Neural crest cell (in vitro differentiated cells): ENCODE data around the gene CD274. TPM values are rescaled to one million over a fixed set of nuclear protein-coding genes. Genes with fewer than 3 reads are reported as not detected.
"Not testable (repeated sequence)": the region's sequence is repeated elsewhere in the genome, so short reads cannot be mapped to it uniquely, and the experiment has no call there.

Experiments
- DNase-seq: peaks from one replicate; pipeline ENCODE4 v3.0.0; 2021; ENCODE audit warnings: low read depth, mixed read lengths, low spot score
- H3K27ac Mint-ChIP-seq: one replicate; pipeline ENCODE4 v1.8.0; 2021; ENCODE audit warnings: mild to moderate bottlenecking, mixed read lengths; ENCODE audit not compliant: unreplicated experiment
- H3K27me3 Mint-ChIP-seq: 2 replicates; pipeline ENCODE4 v1.8.0; 2021; ENCODE audit warnings: low read depth, mild to moderate bottlenecking, mixed read lengths
- H3K36me3 Mint-ChIP-seq: 2 replicates; pipeline ENCODE4 v1.8.0; 2021; ENCODE audit warnings: low read depth, mild to moderate bottlenecking, mixed read lengths
- H3K4me1 Mint-ChIP-seq: 2 replicates; pipeline ENCODE4 v1.8.0; 2021; ENCODE audit warnings: mixed read lengths
- H3K4me3 Mint-ChIP-seq: one replicate; pipeline ENCODE4 v1.8.0; 2021; ENCODE audit warnings: mild to moderate bottlenecking, mixed read lengths
- H3K9me3 Mint-ChIP-seq: 2 replicates; pipeline ENCODE4 v1.8.0; 2021; ENCODE audit warnings: mixed read lengths
- total RNA-seq: library from RNA; stranded (reverse); gene quantifications from 2 replicates; pipeline ENCODE4 v1.2.1, GENCODE V29; 2021
- TF ChIP-seq, protein P1 (sequence below): fragments of 200-600 bp; sonication (generic); conservative IDR thresholded peaks from 2 replicates; pipeline ENCODE4 v1.5.0; 2021; ENCODE audit warnings: antibody characterized with exemption, mild to moderate bottlenecking

Gene CD274
- total RNA-seq, 1 donor from 2014 or later: not detected

DNA sequence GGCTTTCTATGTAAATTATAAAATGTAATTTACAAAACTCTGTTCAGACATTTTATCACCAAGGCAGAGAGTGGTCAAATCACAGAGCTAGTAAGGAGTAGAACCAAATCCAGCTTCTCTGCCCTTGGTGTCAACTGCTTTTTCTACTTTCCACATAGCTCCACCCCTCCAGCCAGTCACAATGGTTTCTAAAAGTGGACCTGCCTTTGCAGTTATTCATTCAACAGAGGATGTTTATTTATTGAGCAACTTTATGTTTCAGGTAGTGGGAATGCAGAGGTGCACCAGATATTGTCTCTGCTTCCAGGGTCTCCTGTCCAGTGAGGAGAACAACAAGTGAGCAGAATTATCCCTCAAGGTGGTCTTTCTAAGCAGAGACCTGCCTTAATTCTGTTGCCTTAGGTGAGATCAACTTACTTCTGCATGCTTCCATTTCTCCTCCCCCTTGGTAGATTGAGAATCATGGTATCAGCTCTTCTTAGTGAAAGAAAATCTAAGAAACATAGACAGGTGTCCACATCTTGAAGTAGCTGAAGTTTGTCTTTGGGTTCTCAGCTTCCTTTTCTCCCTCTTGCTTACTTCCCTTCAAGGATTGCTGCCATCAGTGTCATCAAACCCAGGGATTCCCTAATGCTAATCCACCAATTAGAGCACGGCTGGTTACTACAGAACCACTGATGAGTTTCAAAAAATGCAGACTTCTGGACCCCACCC is 42.8 kb downstream of the CD274 start:
- Mint-ChIP-seq H3K9me3 (no peaks in the 10 kb centered on the region), H3K4me3 (no peak overlapping the region), H3K4me1 (no peaks in the 10 kb centered on the region), H3K27ac (no peak overlapping the region), H3K27me3 (no peaks in the 10 kb centered on the region), H3K36me3 (no peaks in the 10 kb centered on the region)
- DNase-seq: no peak
- TF ChIP-seq, protein P1, sequence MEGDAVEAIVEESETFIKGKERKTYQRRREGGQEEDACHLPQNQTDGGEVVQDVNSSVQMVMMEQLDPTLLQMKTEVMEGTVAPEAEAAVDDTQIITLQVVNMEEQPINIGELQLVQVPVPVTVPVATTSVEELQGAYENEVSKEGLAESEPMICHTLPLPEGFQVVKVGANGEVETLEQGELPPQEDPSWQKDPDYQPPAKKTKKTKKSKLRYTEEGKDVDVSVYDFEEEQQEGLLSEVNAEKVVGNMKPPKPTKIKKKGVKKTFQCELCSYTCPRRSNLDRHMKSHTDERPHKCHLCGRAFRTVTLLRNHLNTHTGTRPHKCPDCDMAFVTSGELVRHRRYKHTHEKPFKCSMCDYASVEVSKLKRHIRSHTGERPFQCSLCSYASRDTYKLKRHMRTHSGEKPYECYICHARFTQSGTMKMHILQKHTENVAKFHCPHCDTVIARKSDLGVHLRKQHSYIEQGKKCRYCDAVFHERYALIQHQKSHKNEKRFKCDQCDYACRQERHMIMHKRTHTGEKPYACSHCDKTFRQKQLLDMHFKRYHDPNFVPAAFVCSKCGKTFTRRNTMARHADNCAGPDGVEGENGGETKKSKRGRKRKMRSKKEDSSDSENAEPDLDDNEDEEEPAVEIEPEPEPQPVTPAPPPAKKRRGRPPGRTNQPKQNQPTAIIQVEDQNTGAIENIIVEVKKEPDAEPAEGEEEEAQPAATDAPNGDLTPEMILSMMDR: no peak

DNA sequence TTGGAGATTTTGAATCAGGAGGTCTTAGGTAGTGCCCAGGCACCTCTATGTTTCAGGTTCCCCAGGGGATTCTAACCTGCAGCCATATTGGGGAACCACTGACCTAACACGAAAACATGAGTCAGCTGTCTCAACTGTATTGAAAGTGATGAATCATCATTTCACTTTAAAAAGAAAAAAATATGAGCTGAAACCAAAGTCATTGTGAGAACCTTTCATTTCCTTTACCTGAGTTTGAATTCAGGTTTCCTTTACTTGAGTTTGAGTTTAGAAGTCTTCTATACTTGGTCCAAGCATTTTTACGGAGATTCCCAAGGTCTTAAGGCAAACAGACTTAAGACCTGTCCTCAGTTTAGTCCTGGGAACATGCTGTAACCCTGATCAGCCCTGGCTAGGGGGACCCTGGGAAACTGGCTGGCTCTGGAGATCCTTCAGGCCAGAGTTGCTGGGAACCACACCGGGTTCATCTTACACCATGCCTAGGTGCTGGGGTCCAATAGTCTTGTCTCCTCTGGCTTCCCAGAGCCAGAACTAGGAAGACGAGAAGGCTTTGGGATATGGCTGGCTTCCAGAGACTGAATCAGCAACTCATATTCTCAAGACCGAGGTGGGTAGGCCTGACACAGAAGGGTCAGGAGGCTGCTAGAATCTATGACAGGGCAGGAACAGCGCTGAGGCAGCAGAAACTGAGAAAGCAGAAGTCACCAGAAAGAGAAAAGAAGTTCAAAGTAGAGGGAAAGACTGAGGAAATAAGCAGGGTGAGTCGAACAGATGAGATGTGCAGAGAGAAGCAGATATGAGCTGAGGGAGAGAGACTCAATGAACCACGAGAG is 43.6 kb downstream of the CD274 start:
- DNase-seq: no peak
- Mint-ChIP-seq H3K36me3 (no peaks in the 10 kb centered on the region), H3K4me3 (no peak overlapping the region), H3K4me1 (no peaks in the 10 kb centered on the region), H3K27ac (no peak overlapping the region), H3K9me3 (no peaks in the 10 kb centered on the region), H3K27me3 (no peaks in the 10 kb centered on the region)
- TF ChIP-seq, protein P1: no peak

DNA sequence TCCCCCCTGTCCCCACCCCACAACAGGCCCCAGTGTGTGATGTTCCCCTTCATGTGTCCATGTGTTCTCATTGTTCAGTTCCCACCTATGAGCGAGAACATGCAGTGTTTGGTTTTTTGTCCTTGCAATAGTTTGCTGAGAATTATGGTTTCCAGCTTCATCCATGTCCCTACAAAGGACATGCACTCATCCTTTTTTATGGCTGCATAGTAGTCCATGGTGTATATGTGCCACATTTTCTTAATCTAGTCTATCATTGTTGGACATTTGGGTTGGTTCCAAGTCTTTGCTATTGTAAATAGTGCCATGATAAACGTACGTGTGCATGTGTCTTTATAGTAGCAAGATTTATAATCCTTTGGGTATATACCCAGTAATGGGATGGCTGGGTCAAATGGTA is 44.4 kb downstream of the CD274 start:
- not testable (repeated sequence) for H3K4me3 Mint-ChIP-seq, DNase-seq, H3K27ac Mint-ChIP-seq, H3K27me3 Mint-ChIP-seq, H3K9me3 Mint-ChIP-seq, H3K36me3 Mint-ChIP-seq, H3K4me1 Mint-ChIP-seq

DNA sequence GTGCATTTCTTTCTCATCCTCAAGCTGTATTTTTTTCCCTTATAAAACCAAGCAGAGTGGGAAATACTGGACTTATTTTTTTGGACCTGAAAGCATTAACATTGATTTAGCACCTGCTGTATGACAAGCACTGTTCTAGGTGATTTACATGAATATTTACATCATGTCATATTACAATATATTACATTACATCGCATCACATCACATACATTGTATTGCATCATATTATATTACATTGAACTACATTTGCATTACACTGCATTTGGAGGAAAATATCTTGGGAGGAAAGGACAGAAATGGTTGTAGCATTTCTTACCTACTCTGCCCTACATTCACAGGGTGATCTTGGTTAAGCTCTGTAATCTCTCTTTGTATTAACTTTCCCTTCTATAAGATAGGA is 48.8 kb downstream of the CD274 start:
- H3K27me3 Mint-ChIP-seq: no peaks in the 10 kb centered on the region
- H3K4me3 Mint-ChIP-seq: no peak overlapping the region
- no peaks in the 10 kb centered on the region for H3K4me1 Mint-ChIP-seq
- H3K36me3 Mint-ChIP-seq: no peaks in the 10 kb centered on the region
- DNase-seq: no peak
- TF ChIP-seq, protein P1: no peak
- H3K9me3 Mint-ChIP-seq: no peaks in the 10 kb centered on the region
- H3K27ac Mint-ChIP-seq: no peak overlapping the region

DNA sequence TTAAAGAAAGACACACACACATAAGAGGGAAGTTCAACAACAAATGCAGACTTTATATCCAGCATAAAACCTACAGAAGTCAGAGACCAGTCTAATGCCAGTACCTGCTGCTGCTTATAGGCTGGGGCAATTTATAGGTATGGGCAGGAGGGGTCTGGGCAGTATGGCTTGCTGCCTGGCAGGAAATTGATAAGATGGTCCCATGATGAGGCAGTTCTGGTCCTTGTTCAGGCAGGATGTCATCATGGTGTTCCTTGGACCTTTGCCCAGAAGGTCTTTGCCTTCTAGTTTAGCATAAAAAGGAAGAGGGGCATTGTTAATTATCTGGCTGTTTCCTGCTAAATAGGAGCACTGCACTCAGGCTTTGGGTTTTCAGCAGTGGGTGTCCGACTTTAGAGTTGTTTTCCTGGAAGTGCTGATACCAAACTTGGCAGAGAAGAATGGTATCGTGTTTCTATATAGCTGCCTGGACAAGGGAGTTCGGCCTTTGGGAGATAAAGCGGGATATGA is 49.6 kb downstream of the CD274 start:
- H3K27me3 Mint-ChIP-seq: no peaks in the 10 kb centered on the region
- H3K36me3 Mint-ChIP-seq: peaks cover 5% of the 10 kb centered on the region
- no peak for DNase-seq
- H3K9me3 Mint-ChIP-seq: peaks cover 5% of the 10 kb centered on the region
- H3K27ac Mint-ChIP-seq: peak overlapping the region; percentile 39
- H3K4me3 Mint-ChIP-seq: no peak overlapping the region
- H3K4me1 Mint-ChIP-seq: no peaks in the 10 kb centered on the region
- TF ChIP-seq, protein P1: no peak
